Lung (tissue), 12 donors: ENCODE results near the gene CHN1. TPM values are rescaled to one million over a fixed set of nuclear protein-coding genes. Genes with fewer than 3 reads are reported as not detected.

Experiments
- ATAC-seq: fragments of 200-7000 bp; cut with Tn5 transposase; one replicate; pipeline ENCODE4 v1.9.1; 2020; ENCODE audit warnings: moderate number of reproducible peaks; ENCODE audit not compliant: insufficient read depth, low FRiP score
- DNase-seq, 3 donors: peaks; one replicate each; pipeline ENCODE4 v3.0.0-alpha.2; 2013 to 2017
- H3K27ac ChIP-seq, 2 donors: one replicate each; pipeline ENCODE4 v1.5.1; 2013; ENCODE audit warnings: mild to moderate bottlenecking in 2 of 2, moderate library complexity in 2 of 2, control low read depth in 1 of 2, inconsistent platforms in 1 of 2, low read depth in 1 of 2, low read length in 1 of 2
- H3K27me3 ChIP-seq, 3 donors: one replicate each; pipeline ENCODE4 v1.5.1; 2013; ENCODE audit warnings: low read length in 2 of 3; ENCODE audit not compliant: control insufficient read depth in 3 of 3, insufficient read depth in 3 of 3
- H3K36me3 ChIP-seq, 4 donors: one replicate each; pipeline ENCODE4 v1.5.1; 2013; ENCODE audit warnings: low read length in 4 of 4, mild to moderate bottlenecking in 1 of 4, moderate library complexity in 1 of 4; ENCODE audit not compliant: control insufficient read depth in 4 of 4, insufficient read depth in 4 of 4
- H3K4me1 ChIP-seq, 5 donors: one replicate each; pipeline ENCODE4 v1.5.1; 2013; ENCODE audit warnings: low read length in 5 of 5, mild to moderate bottlenecking in 2 of 5, moderate library complexity in 1 of 5; ENCODE audit not compliant: control insufficient read depth in 5 of 5, insufficient read depth in 5 of 5
- H3K4me3 ChIP-seq: one replicate; pipeline ENCODE4 v1.5.1; 2013; ENCODE audit warnings: mild to moderate bottlenecking, control low read depth, moderate library complexity
- H3K9ac ChIP-seq, 2 donors: one replicate each; pipeline ENCODE4 v1.5.1; 2013; ENCODE audit warnings: low read length in 2 of 2, control low read depth in 1 of 2; ENCODE audit not compliant: insufficient read depth in 1 of 2
- H3K9me3 ChIP-seq, 4 donors: one replicate each; pipeline ENCODE4 v1.5.1; 2013; ENCODE audit warnings: low read length in 3 of 4, mild to moderate bottlenecking in 1 of 4, moderate library complexity in 1 of 4; ENCODE audit not compliant: control insufficient read depth in 4 of 4, insufficient read depth in 3 of 4
- WGBS, 2 donors: extraction: QIAGEN DNeasy Blood & Tissue Kit; methylation state at CpG; one replicate each; pipeline ENCODE4 v1.1.7; 2013; 5-methylcytosine and 5-hydroxymethylcytosine counted together
- polyA plus RNA-seq, 2 donors: library from polyadenylated mRNA; stranded (reverse); fragments of 200-250 nt; gene quantifications; one replicate each; pipeline ENCODE4 v1.2.1, GENCODE V29; 2013
- total RNA-seq, 2 donors: library from RNA; depleted of rRNA in 1 of 2; stranded (reverse); fragments of >200 nt in 1 of 2; gene quantifications; one replicate each; pipeline ENCODE4 v1.2.1, GENCODE V29; 2014 to 2021
- TF ChIP-seq, protein P1 (sequence below): IDR thresholded peaks from 2 replicates; pipeline ENCODE4 v1.5.1; 2012; ENCODE audit warnings: mild to moderate bottlenecking; ENCODE audit errors: control extremely low read depth, extremely low read depth
- donor health status: control.
- donor health status: control.
- donor health status: Bipolar disorder and iron deficiency.
- donor health status: healthy.
- donor health status: DM: yes; HTN: yes; CAD: no.

CHN1 gene
- total and polyA plus RNA-seq, 4 donors: 6.8 to 80.9 (median 14.5) TPM

DNA sequence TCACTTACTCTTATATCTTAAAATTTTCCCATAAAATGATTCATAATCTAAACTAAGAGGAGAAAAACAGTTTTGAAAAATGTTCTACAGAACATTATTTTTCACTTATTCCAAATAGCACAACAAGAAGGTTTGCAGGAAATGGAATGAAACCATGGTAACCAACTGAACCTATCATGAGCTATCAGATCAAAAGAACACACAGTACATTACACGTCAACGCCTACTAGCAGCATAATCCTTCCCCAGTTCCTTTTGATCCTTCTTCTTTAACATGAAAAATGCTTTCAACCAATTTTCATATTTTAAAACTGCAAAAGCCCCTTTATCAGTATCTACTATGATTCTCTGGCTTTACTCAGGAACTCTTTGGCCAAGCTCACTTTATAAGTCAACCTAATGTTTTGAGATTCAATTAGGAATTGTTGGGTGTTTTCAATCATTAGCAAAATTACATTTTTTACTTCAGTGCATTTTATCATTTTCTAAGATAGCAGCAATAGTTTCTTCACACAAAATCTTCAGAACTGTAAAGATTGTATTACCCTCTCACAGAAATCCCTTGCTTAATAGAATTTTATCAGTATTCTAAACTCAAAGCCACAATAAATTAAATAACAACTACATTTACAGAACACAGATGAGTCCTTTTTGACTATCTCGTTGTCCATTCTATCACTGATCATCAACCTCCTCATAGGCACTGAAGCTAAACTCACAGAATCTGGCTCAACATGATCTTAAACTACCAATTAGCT, 102.5 kb downstream of the CHN1 start:
- H3K9me3 ChIP-seq: no peaks in the 10 kb centered on the region
- H3K4me1 ChIP-seq: peaks cover 0 to 35% (median 3%) of the 10 kb centered on the region in 5 donors
- H3K27ac ChIP-seq: no peak overlapping the region
- WGBS, 2 donors: 58 to 85% methylated on average over 3 of the region's 3 CpGs
- H3K36me3 ChIP-seq: no peaks in the 10 kb centered on the region
- H3K9ac ChIP-seq: peak overlapping the region in 1 of 2 donors; percentile 24
- H3K4me3 ChIP-seq: no peak overlapping the region
- ATAC-seq (no peak), DNase-seq (peak in 2 of 3 donors; percentile 84 to 85)
- TF ChIP-seq, protein P1, sequence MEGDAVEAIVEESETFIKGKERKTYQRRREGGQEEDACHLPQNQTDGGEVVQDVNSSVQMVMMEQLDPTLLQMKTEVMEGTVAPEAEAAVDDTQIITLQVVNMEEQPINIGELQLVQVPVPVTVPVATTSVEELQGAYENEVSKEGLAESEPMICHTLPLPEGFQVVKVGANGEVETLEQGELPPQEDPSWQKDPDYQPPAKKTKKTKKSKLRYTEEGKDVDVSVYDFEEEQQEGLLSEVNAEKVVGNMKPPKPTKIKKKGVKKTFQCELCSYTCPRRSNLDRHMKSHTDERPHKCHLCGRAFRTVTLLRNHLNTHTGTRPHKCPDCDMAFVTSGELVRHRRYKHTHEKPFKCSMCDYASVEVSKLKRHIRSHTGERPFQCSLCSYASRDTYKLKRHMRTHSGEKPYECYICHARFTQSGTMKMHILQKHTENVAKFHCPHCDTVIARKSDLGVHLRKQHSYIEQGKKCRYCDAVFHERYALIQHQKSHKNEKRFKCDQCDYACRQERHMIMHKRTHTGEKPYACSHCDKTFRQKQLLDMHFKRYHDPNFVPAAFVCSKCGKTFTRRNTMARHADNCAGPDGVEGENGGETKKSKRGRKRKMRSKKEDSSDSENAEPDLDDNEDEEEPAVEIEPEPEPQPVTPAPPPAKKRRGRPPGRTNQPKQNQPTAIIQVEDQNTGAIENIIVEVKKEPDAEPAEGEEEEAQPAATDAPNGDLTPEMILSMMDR: no peak
- no peaks in the 10 kb centered on the region for H3K27me3 ChIP-seq

DNA sequence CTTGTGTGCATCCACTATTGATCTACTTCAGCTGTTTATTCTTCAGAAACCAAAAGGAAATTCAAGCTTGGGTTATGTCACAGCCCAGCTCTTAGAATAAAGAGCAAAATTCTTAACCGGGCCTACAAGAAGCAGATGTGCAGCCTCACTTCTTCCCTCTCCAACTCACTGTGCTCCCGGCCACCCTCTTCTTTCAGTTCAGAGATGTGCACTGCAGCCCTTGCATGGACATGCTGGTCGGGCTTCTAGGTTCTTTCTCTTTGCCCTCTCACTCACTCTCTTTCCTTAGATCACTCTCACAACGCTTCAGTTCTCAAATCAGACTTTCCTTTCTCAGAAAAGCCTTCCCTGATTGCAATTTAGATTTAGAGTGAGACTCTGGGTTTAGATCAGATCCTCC, 104.1 kb downstream of the CHN1 start:
- Histone ChIP-seq H3K4me1 (peaks cover 0 to 49% (median 8%) of the 10 kb centered on the region in 5 donors), H3K9me3 (no peaks in the 10 kb centered on the region), H3K36me3 (no peaks in the 10 kb centered on the region), H3K4me3 (no peak overlapping the region), H3K27me3 (no peaks in the 10 kb centered on the region), H3K9ac (peak overlapping the region; percentile 35 to 39), H3K27ac (no peak overlapping the region)
- no peak for ATAC-seq
- TF ChIP-seq, protein P1: no peak
- peak; percentile 30 to 69 (median 59) for DNase-seq
- WGBS, 2 donors: 51 to 76% methylated on average over 4 of the region's 4 CpGs

DNA sequence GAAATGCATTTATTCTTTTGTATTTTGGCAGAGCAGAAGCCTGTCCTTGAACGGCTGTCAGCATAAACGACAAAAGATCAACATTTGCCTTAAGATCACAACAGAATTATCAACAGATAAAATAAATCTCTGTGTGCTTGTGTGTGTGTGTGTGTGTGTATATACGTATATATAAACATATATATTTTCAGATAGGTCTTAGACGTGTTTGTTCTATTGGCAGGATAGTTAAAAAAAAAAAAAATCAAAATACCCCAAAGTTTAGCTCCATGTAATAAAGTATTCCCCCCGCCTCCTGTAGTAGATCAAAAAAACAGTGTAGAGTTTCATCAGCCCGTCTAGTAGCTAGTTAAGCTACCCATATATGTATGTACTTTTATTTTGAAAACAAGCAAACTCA, 107.9 kb downstream of the CHN1 start:
- TF ChIP-seq, protein P1: no peak
- Histone ChIP-seq H3K4me1 (peaks cover 0 to 41% (median 8%) of the 10 kb centered on the region in 5 donors), H3K27me3 (no peaks in the 10 kb centered on the region), H3K9me3 (no peaks in the 10 kb centered on the region), H3K9ac (peak overlapping the region in 1 of 2 donors; percentile 72), H3K36me3 (peaks cover 0 to 3% (median 0%) of the 10 kb centered on the region in 4 donors), H3K4me3 (no peak overlapping the region), H3K27ac (no peak overlapping the region)
- 62 to 79% methylated on average over 6 of the region's 6 CpGs for WGBS, 2 donors
- ATAC-seq (no peak), DNase-seq (peak in 2 of 3 donors; percentile 84 to 87)
